HepG2 (cell line): ENCODE measurements around the gene CKB. TPM values are rescaled to one million over a fixed set of nuclear protein-coding genes. Genes with fewer than 3 reads are reported as not detected.

Experiments
- ADNP ChIP-seq: sonication (generic); formaldehyde crosslinking; IDR thresholded peaks from 2 replicates; pipeline ENCODE4 v1.4.0; 2020; ENCODE audit warnings: missing genetic modification reagents
- CREBL2 ChIP-seq: sonication (generic); formaldehyde crosslinking; IDR thresholded peaks from 2 replicates; pipeline ENCODE4 v1.8.1; 2023; ENCODE audit warnings: missing genetic modification reagents, mild to moderate bottlenecking, borderline replicate concordance
- DPF2 ChIP-seq: sonication (generic); formaldehyde crosslinking; IDR thresholded peaks from 2 replicates; pipeline ENCODE4 v1.4.0; 2020; ENCODE audit warnings: mild to moderate bottlenecking, low read depth, missing genetic modification reagents, borderline replicate concordance
- EHMT2 ChIP-seq: fragments of 200-600 bp; sonication (generic); IDR thresholded peaks from 2 replicates; pipeline ENCODE4 v1.7.0; 2017; ENCODE audit warnings: antibody characterized with exemption, low read depth, low read length, borderline replicate concordance
- FOSL1 ChIP-seq: sonication (generic); formaldehyde crosslinking; IDR thresholded peaks from 2 replicates; pipeline ENCODE4 v1.9.0; 2021; ENCODE audit warnings: missing genetic modification reagents, borderline replicate concordance
- HOXA7 ChIP-seq: sonication (generic); formaldehyde crosslinking; IDR thresholded peaks from 2 replicates; pipeline ENCODE4 v1.8.1; 2022; ENCODE audit warnings: mild to moderate bottlenecking, missing genetic modification reagents, moderate library complexity
- KDM5A ChIP-seq: fragments of 200-600 bp; sonication (generic); IDR thresholded peaks from 2 replicates; pipeline ENCODE4 v1.7.0; 2018; ENCODE audit warnings: antibody characterized with exemption, mild to moderate bottlenecking, low read length, borderline replicate concordance
- KLF9 ChIP-seq: IDR thresholded peaks from 2 replicates; pipeline ENCODE4 v1.6.1; 2016; ENCODE audit warnings: low read depth
- MAFK ChIP-seq, 2 experiments: IDR thresholded peaks in 1 of 2; conservative IDR thresholded peaks in 1 of 2; 2 replicates each; pipeline ENCODE4 v1.6.1; 2011; ENCODE audit warnings: improper control_type of control experiment in 2 of 2, low read length in 2 of 2
- NR2C2 ChIP-seq: sonication (generic); formaldehyde crosslinking; IDR thresholded peaks from 2 replicates; pipeline ENCODE4 v1.4.0; 2020; ENCODE audit warnings: missing genetic modification reagents, mild to moderate bottlenecking, moderate library complexity, borderline replicate concordance
- RFXAP ChIP-seq: sonication (generic); formaldehyde crosslinking; IDR thresholded peaks from 2 replicates; pipeline ENCODE4 v1.4.0; 2020; ENCODE audit warnings: missing genetic modification reagents, borderline replicate concordance
- SMAD1 ChIP-seq: sonication (generic); formaldehyde crosslinking; IDR thresholded peaks from 2 replicates; pipeline ENCODE4 v1.4.0; 2020; ENCODE audit warnings: missing genetic modification reagents, low read depth, mild to moderate bottlenecking, borderline replicate concordance
- SMC3 ChIP-seq: IDR thresholded peaks from 2 replicates; pipeline ENCODE4 v1.6.1; 2011; ENCODE audit warnings: low read length, improper control_type of control experiment
- SNAPC2 ChIP-seq: sonication (generic); formaldehyde crosslinking; IDR thresholded peaks from 2 replicates; pipeline ENCODE4 v1.8.1; 2022; ENCODE audit warnings: mild to moderate bottlenecking, missing genetic modification reagents
- SP140L ChIP-seq: sonication (generic); formaldehyde crosslinking; IDR thresholded peaks from 2 replicates; pipeline ENCODE4 v1.4.0; 2020; ENCODE audit warnings: missing genetic modification reagents, borderline replicate concordance
- TCF7L2 ChIP-seq: IDR thresholded peaks from 2 replicates; pipeline ENCODE4 v1.6.1; 2011; ENCODE audit warnings: mild to moderate bottlenecking, low read depth, low read length, moderate library complexity
- TFE3 ChIP-seq: IDR thresholded peaks from 2 replicates; pipeline ENCODE4 v1.6.1; 2016
- WIZ ChIP-seq: sonication (generic); formaldehyde crosslinking; IDR thresholded peaks from 2 replicates; pipeline ENCODE4 v1.5.1; 2020; ENCODE audit warnings: mild to moderate bottlenecking, missing genetic modification reagents
- ZFAT ChIP-seq: sonication (generic); formaldehyde crosslinking; conservative IDR thresholded peaks from 2 replicates; pipeline ENCODE4 v1.8.1; 2023; ENCODE audit warnings: missing genetic modification reagents, inconsistent platforms
- ZMAT3 ChIP-seq: sonication (generic); formaldehyde crosslinking; conservative IDR thresholded peaks from 2 replicates; pipeline ENCODE4 v1.7.0; 2021; ENCODE audit warnings: missing genetic modification reagents
- ZMYM3 ChIP-seq: sonication (generic); formaldehyde crosslinking; IDR thresholded peaks from 2 replicates; pipeline ENCODE4 v1.5.1; 2020; ENCODE audit warnings: mild to moderate bottlenecking, missing genetic modification reagents
- ZNF124 ChIP-seq: sonication (generic); formaldehyde crosslinking; IDR thresholded peaks from 2 replicates; pipeline ENCODE4 v1.4.0; 2020; ENCODE audit warnings: missing genetic modification reagents
- ZNF263 ChIP-seq: sonication (generic); formaldehyde crosslinking; IDR thresholded peaks from 2 replicates; pipeline ENCODE4 v1.4.0; 2020; ENCODE audit warnings: missing genetic modification reagents
- ZNF3 ChIP-seq: IDR thresholded peaks from 2 replicates; pipeline ENCODE4 v1.7.0; 2017; ENCODE audit warnings: inconsistent platforms
- ZNF331 ChIP-seq: sonication (generic); formaldehyde crosslinking; IDR thresholded peaks from 2 replicates; pipeline ENCODE4 v1.4.0; 2020; ENCODE audit warnings: missing genetic modification reagents
- ZNF33B ChIP-seq: sonication (generic); formaldehyde crosslinking; IDR thresholded peaks from 2 replicates; pipeline ENCODE4 v1.5.1; 2020; ENCODE audit warnings: mild to moderate bottlenecking, missing genetic modification reagents
- ZNF543 ChIP-seq: sonication (generic); formaldehyde crosslinking; IDR thresholded peaks from 2 replicates; pipeline ENCODE4 v1.4.0; 2020; ENCODE audit warnings: mild to moderate bottlenecking, missing genetic modification reagents
- ZNF564 ChIP-seq: sonication (generic); formaldehyde crosslinking; IDR thresholded peaks from 2 replicates; pipeline ENCODE4 v1.8.1; 2023; ENCODE audit warnings: mild to moderate bottlenecking, missing genetic modification reagents
- ZNF841 ChIP-seq: sonication (generic); formaldehyde crosslinking; IDR thresholded peaks from 2 replicates; pipeline ENCODE4 v1.8.1; 2023; ENCODE audit warnings: missing genetic modification reagents, borderline replicate concordance
- ZZZ3 ChIP-seq: sonication (generic); formaldehyde crosslinking; IDR thresholded peaks from 2 replicates; pipeline ENCODE4 v1.4.0; 2020; ENCODE audit warnings: missing genetic modification reagents, mild to moderate bottlenecking, borderline replicate concordance
- polyA plus RNA-seq, 8 experiments: library from polyadenylated mRNA; depleted of rRNA in 3 of 8; stranded (reverse) in 7 of 8; unstranded in 1 of 8; fragments of >200 nt; fragmentation: Illumina TruSeq in 4 of 8; extraction: Trizol in 4 of 8; gene quantifications; 2 replicates each; pipeline versions ENCODE4 v1.2.1 to v1.2.3, GENCODE V29; 2011 to 2016; ENCODE audit warnings: low read depth in 4 of 8, missing spikeins in 1 of 8, mixed read lengths in 1 of 8; ENCODE audit not compliant: insufficient read depth in 1 of 8
- total RNA-seq, 5 experiments: library from RNA; depleted of rRNA; stranded (reverse); fragments of >200 nt; fragmentation: Illumina TruSeq; extraction: Trizol; gene quantifications; 2 replicates each; pipeline ENCODE4 v1.2.3, GENCODE V29; 2016; ENCODE audit warnings: low read depth in 1 of 5
- TF ChIP-seq, protein P1 (sequence below): sonication (generic); formaldehyde crosslinking; IDR thresholded peaks from 2 replicates; pipeline ENCODE4 v1.5.0; 2020; ENCODE audit warnings: missing genetic modification reagents, mild to moderate bottlenecking, borderline replicate concordance

Gene CKB
- total and polyA plus RNA-seq, 2 of the 13 experiments (the other 11 are each of a cell fraction or from before 2014, with no cell fraction given): 82.3 to 217 TPM

DNA sequence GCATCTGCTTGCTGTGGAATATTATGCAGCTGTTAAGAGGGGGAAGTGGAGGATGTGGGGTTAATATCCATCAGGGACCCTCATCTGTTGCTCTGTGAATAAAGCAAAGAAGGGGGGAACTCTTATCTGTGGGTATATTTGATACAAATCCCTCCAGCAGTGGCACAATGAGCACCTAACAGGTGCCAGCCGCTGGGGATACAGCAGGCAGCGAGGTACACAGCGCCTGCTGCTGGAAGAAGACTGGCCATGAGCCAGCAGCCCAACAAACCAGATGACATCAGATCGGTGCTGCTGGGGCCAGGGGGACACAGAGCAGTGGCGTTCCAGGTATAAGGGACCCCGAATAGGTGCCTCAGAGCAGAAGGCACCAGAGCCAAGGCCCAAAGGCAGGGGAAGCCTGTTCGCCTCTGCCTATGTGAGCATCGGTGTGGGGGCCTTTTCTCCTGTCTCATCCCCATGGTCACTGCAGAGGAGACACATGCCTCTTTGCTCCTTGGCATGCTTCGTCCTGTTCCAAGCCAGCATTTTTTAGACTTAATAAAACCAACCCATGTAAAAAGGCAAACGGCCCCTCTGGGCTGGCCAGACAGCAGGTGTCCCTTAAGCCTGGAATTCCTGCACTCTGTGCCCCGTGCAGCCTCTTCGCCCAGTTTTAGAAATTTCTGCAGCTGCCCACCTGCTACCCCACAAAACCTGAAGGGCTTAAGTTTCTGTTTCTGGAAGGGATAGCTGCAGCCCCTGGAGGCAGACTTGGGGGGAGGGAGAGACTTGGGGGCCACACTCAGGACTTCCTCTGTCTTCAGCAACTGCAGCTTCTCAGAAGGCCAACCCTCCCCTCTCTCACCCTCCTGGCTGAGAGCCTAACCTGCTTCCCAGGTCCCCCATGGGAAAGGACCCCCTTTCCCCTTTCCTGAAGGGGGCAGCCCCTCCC is 1.6 kb upstream of the CKB start (continued):
- TF ChIP-seq ZNF263: no peak
- TF ChIP-seq ZNF124 (CRISPR knock-in tag): no peak
- TF ChIP-seq SMAD1 (CRISPR knock-in tag): no peak
- no peak for TF ChIP-seq SP140L (CRISPR knock-in tag)
- no peak for TF ChIP-seq TCF7L2
- no peak for TF ChIP-seq FOSL1 (CRISPR knock-in tag)
- TF ChIP-seq MAFK (conservative IDR thresholded peaks at IDR 0.05 in 1 of 2, IDR thresholded peaks at IDR 0.05 in 1 of 2; ENCODE audit: low read length in 2 of 2): no peak
- 0 out of 2 replicates have a peak, but pooled peaks have one; percentile 28 for TF ChIP-seq ZMYM3 (CRISPR knock-in tag)
- no peak for TF ChIP-seq ZMAT3 (CRISPR knock-in tag)
- no peak for TF ChIP-seq ZNF564 (CRISPR knock-in tag)
- TF ChIP-seq ZNF33B: no peak
- no peak for TF ChIP-seq SNAPC2 (CRISPR knock-in tag)
- TF ChIP-seq ADNP (CRISPR knock-in tag): 0 out of 2 replicates have a peak, but pooled peaks have one; percentile 25
- no peak for TF ChIP-seq HOXA7
- TF ChIP-seq RFXAP: no peak
- TF ChIP-seq NR2C2 (CRISPR knock-in tag): no peak
- no peak for TF ChIP-seq CREBL2 (CRISPR knock-in tag)
- no peak for TF ChIP-seq ZNF331
- TF ChIP-seq, protein P1, sequence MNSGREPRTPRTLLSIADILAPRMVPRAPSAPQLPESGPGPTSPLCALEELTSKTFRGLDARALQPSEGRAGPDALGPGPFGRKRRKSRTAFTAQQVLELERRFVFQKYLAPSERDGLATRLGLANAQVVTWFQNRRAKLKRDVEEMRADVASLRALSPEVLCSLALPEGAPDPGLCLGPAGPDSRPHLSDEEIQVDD (CRISPR knock-in tag): no peak
- TF ChIP-seq EHMT2: no peak
- no peak for TF ChIP-seq TFE3 (CRISPR knock-in tag)
- no peak for TF ChIP-seq ZFAT (CRISPR knock-in tag)
- TF ChIP-seq WIZ (CRISPR knock-in tag): no peak
- TF ChIP-seq ZNF841: no peak
- no peak for TF ChIP-seq KDM5A
- TF ChIP-seq KLF9: no peak
- TF ChIP-seq ZNF543 (CRISPR knock-in tag): no peak
- TF ChIP-seq DPF2: no peak
- TF ChIP-seq ZNF3 (CRISPR knock-in tag): no peak
- no peak for TF ChIP-seq ZZZ3
- TF ChIP-seq SMC3: no peak
